GM12878 (cell line): ENCODE results near the gene CLDN15.

Source experiments
- NFIC ChIP-seq: IDR thresholded peaks from 2 replicates; pipeline ENCODE4 v1.6.1; 2012; ENCODE audit warnings: low read depth, mild to moderate bottlenecking, inconsistent platforms, low read length, moderate library complexity
- SPI1 ChIP-seq: IDR thresholded peaks from 2 replicates; pipeline ENCODE4 v1.6.1; 2011; ENCODE audit warnings: low read depth, mild to moderate bottlenecking, low read length, moderate library complexity, borderline replicate concordance; ENCODE audit not compliant: insufficient read depth
- TF ChIP-seq, protein P1 (sequence below), 3 experiments: IDR thresholded peaks in 2 of 3; conservative IDR thresholded peaks in 1 of 3; 2 replicates each; pipeline ENCODE4 v1.5.1; 2011; ENCODE audit warnings: low read depth in 3 of 3, low read length in 3 of 3, mild to moderate bottlenecking in 3 of 3, control low read depth in 2 of 3, moderate library complexity in 2 of 3, inconsistent platforms in 1 of 3, mixed read lengths in 1 of 3; ENCODE audit not compliant: control insufficient read depth in 2 of 3, insufficient read depth in 1 of 3; ENCODE audit errors: extremely low read depth in 1 of 3

DNA sequence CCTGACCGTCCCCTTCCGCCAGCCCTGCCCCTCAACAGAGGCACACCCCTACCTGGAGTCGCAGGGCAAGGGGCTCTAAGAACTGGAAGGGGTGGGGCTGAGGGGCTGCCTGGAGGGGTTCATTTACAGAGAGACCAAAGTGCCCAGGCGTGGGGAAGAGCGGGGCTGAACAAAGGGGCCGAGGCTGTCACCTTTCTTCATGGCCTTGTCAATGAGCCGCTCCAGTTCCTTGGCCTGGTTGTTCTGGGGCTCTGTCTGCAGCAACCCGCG is 2.3 kb upstream of the CLDN15 start:
- TF ChIP-seq, protein P1, sequence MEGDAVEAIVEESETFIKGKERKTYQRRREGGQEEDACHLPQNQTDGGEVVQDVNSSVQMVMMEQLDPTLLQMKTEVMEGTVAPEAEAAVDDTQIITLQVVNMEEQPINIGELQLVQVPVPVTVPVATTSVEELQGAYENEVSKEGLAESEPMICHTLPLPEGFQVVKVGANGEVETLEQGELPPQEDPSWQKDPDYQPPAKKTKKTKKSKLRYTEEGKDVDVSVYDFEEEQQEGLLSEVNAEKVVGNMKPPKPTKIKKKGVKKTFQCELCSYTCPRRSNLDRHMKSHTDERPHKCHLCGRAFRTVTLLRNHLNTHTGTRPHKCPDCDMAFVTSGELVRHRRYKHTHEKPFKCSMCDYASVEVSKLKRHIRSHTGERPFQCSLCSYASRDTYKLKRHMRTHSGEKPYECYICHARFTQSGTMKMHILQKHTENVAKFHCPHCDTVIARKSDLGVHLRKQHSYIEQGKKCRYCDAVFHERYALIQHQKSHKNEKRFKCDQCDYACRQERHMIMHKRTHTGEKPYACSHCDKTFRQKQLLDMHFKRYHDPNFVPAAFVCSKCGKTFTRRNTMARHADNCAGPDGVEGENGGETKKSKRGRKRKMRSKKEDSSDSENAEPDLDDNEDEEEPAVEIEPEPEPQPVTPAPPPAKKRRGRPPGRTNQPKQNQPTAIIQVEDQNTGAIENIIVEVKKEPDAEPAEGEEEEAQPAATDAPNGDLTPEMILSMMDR (IDR thresholded peaks at IDR 0.05 in 2 of 3, conservative IDR thresholded peaks at IDR 0.05 in 1 of 3; ENCODE audit: control insufficient read depth in 2 of 3, extremely low read depth in 1 of 3, insufficient read depth in 1 of 3, low read depth in 3 of 3, low read length in 3 of 3), result no peak
- TF ChIP-seq NFIC (no peak), SPI1 (no peak)
